Cardiac muscle cell (in vitro differentiated cells and primary cell): ENCODE data around the gene DSCAML1. TPM values are rescaled to one million over a fixed set of nuclear protein-coding genes. Genes with fewer than 3 reads are reported as not detected.

ENCODE experiments used
- DNase-seq, 2 donors: peaks; one replicate each; pipeline versions ENCODE4 v3.0.0 to v3.0.0-alpha.2; 2010 to 2017; ENCODE audit warnings: low read depth in 1 of 2, low spot score in 1 of 2
- H3K27ac ChIP-seq: fragments of 200-600 bp; sonication (generic); 2 replicates; pipeline ENCODE4 v1.5.1; 2016
- H3K27me3 ChIP-seq: fragments of 200-600 bp; sonication (generic); 2 replicates; pipeline ENCODE4 v1.6.0; 2016; ENCODE audit warnings: control low read depth
- H3K36me3 ChIP-seq: fragments of 200-600 bp; sonication (generic); 2 replicates; pipeline ENCODE4 v1.5.1; 2016; ENCODE audit warnings: control low read depth
- H3K4me1 ChIP-seq: fragments of 200-600 bp; sonication (generic); 2 replicates; pipeline ENCODE4 v1.8.1; 2017; ENCODE audit warnings: low read depth, mild to moderate bottlenecking, mixed run types
- H3K4me3 ChIP-seq: fragments of 200-600 bp; sonication (generic); 2 replicates; pipeline ENCODE4 v1.5.1; 2016; ENCODE audit warnings: mild to moderate bottlenecking
- H3K9me3 ChIP-seq: fragments of 200-600 bp; sonication (generic); 2 replicates; pipeline ENCODE4 v1.5.1; 2017; ENCODE audit warnings: low read depth, mild to moderate bottlenecking, control low read depth
- polyA plus RNA-seq: library from polyadenylated mRNA; unstranded; fragments of >200 nt; fragmentation: Nextera tagmentation; extraction: Ambion mirVana; gene quantifications from 2 replicates; pipeline ENCODE4 v1.2.1, GENCODE V29; 2016
- total RNA-seq: library from RNA; depleted of rRNA; stranded (reverse); fragments of >200 nt; gene quantifications from 2 replicates; pipeline ENCODE4 v1.2.3, GENCODE V29; 2016
- TF ChIP-seq, protein P1 (sequence below): IDR thresholded peaks from 2 replicates; pipeline ENCODE4 v1.5.1; 2012; ENCODE audit warnings: low read depth, mild to moderate bottlenecking, low read length

Gene DSCAML1
- total and polyA plus RNA-seq, 2 experiments from 2014 or later: 1.8 TPM; not detected in 1

DNA sequence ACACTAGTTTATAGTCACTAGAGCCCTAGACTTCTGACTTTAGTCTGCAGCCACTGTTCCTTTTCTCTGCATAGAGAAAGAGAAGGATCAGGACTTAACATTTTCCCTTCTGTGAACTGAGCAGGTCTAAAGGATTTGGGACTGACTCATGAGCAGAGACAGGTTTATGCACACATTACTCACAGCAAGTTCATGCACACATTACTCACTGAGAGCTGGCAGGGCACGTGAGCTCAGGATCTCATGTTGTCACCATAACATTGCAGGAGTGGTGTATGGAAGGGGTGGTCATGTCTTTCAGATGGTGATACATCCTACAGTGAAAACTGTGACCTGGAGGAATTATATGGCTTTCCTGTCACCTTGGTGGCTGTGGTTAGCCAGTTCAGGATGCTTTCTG, 413.0 kb downstream of the DSCAML1 start:
- TF ChIP-seq, protein P1, sequence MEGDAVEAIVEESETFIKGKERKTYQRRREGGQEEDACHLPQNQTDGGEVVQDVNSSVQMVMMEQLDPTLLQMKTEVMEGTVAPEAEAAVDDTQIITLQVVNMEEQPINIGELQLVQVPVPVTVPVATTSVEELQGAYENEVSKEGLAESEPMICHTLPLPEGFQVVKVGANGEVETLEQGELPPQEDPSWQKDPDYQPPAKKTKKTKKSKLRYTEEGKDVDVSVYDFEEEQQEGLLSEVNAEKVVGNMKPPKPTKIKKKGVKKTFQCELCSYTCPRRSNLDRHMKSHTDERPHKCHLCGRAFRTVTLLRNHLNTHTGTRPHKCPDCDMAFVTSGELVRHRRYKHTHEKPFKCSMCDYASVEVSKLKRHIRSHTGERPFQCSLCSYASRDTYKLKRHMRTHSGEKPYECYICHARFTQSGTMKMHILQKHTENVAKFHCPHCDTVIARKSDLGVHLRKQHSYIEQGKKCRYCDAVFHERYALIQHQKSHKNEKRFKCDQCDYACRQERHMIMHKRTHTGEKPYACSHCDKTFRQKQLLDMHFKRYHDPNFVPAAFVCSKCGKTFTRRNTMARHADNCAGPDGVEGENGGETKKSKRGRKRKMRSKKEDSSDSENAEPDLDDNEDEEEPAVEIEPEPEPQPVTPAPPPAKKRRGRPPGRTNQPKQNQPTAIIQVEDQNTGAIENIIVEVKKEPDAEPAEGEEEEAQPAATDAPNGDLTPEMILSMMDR: no peak
- no peaks in the 10 kb centered on the region for H3K9me3 ChIP-seq
- H3K27me3 ChIP-seq: no peaks in the 10 kb centered on the region
- no peaks in the 10 kb centered on the region for H3K4me1 ChIP-seq
- peak in 1 of 2 donors; percentile 44 for DNase-seq
- H3K27ac ChIP-seq: no peak overlapping the region
- H3K36me3 ChIP-seq: peaks cover 5% of the 10 kb centered on the region
- no peak overlapping the region for H3K4me3 ChIP-seq

DNA sequence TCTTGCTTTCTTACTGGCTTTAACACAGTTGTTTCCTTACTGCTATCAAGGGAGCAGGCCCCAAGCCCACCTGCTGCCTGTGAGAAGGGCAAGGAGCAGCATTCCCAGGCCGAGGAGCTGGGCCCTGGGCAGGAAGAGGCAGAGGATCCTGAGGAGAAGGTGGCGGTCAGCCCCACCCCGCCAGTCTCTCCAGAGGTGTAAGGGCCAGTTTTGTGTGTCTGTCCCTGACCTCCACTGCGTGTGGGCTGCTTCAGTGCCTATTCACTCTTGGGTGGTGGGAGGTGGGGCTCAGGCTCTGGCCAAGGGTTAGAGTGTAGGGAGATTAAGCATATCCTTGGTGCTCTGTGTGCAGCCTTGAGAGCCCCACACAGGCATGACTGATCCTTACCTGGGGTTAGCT, 414.3 kb downstream of the DSCAML1 start:
- no peak for DNase-seq
- TF ChIP-seq, protein P1: no peak
- Histone ChIP-seq H3K27ac (no peak overlapping the region), H3K9me3 (no peaks in the 10 kb centered on the region), H3K4me1 (no peaks in the 10 kb centered on the region), H3K36me3 (peaks cover 3% of the 10 kb centered on the region), H3K4me3 (no peak overlapping the region), H3K27me3 (no peaks in the 10 kb centered on the region)

DNA sequence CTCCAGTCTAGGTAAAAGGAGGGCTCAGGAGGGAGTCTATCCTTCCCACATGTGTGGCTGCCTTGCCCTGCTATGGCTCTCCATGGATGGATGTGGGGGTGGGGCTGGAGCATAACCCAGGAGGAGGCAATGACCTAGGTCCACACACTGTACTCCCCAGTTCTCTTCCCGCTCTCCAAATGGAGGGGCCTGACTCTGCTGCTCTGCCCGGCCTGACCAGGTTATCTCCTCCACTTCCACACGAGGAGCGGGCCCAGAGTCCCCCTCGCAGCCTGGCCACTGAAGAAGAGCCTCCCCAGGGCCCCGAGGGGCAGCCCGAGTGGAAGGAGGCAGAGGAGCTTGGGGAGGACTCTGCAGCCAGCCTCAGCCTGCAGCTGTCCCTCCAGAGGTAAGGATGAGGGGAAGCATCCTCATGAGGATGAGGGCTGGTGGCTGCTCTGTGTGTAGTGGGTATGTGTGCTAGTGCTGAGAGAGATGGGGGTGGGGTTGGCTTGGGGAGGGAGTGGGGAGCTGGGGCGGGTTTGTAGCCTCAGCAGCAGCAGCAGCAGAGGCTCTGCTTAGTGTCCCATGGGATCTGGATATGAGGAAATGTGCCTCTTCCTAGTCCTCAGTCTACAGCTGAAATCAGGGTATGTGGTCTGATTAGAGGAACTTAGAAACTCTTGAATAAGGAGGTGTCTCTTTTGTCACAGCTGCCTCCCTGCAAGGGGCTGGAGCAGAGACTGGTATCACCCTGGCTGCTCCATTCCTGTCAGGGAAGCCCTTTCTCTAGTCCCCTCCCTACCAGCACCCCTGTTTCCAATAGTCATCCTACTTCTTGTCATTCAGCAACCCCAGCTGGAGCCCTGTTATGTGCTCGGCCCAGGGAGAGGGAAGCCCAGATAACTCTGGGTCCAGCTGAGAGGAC, 415.3 kb downstream of the DSCAML1 start:
- Histone ChIP-seq H3K4me1 (no peaks in the 10 kb centered on the region), H3K36me3 (no peaks in the 10 kb centered on the region), H3K27ac (no peak overlapping the region), H3K27me3 (no peaks in the 10 kb centered on the region), H3K9me3 (no peaks in the 10 kb centered on the region), H3K4me3 (no peak overlapping the region)
- DNase-seq: no peak
- TF ChIP-seq, protein P1: no peak

DNA sequence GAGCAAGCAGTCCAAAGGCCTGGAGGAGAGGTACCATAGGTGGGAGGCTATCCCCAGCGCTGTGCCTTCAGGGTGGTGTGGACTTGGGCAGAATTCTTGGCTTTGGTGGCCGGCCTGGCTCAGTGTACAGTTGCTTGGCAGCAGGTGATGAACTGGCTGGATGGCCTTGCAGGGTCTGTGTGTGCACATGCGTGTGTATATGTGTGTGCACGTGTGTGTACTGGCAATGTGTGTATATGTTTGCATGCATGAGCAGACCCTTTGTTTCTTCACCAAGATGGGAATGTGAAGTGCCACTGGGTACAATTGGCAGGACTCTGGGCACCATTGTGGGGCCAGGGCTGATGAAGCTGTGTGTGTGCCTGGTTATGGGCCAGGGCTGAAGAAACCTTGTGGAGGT, 416.3 kb downstream of the DSCAML1 start:
- Histone ChIP-seq H3K9me3 (no peaks in the 10 kb centered on the region), H3K36me3 (no peaks in the 10 kb centered on the region), H3K4me3 (no peak overlapping the region), H3K27ac (no peak overlapping the region), H3K4me1 (no peaks in the 10 kb centered on the region), H3K27me3 (no peaks in the 10 kb centered on the region)
- no peak for DNase-seq
- TF ChIP-seq, protein P1: no peak

DNA sequence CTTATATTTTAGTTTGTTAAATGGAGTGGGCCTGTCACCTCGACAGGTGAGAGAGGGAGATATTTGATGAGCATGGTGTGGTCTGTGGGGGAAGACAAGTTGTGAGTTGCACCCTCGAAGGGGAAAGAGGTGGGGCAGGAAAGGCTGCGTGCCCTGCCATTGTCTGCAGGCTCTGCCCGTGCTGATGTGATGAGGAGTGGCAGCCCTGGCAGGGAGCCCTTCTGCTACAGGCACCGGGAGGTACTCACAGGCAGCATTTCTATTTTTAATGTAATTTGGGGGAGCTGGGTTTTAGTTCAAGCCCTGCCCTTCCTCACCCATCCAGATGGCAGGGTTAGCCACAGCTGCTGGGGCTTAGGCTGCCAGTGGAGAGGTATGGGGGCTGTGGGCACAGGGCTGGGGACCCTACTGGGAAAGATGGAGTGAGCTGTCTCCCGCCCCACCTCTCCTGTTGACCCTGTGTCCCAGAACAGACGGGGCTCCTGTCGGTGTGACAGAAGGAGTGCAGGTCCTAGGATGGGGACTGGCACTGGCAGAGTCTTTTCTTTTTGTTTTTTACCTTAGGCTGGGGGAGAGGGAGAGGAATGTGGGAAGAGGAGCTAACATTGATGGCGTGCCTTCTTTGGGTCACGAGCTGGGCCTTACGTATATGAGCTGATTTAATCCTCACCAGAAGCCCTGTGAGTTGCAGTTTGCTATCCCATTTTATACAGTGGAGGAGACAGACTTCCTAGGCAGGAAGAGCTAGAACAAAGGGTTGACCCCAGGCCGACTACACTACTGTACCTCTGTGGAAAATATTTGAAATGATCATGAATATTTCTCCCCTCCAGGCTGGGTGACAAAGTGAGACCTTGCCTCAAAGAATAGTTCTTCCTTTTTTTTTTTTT, 417.8 kb downstream of the DSCAML1 start:
- no peaks in the 10 kb centered on the region for H3K27me3 ChIP-seq
- H3K4me3 ChIP-seq: no peak overlapping the region
- H3K27ac ChIP-seq: no peak overlapping the region
- no peaks in the 10 kb centered on the region for H3K36me3 ChIP-seq
- TF ChIP-seq, protein P1: no peak
- no peaks in the 10 kb centered on the region for H3K9me3 ChIP-seq
- no peaks in the 10 kb centered on the region for H3K4me1 ChIP-seq
- DNase-seq: no peak

Other genes with a start within 250 kb of the DSCAML1 start
- 0.07 and 2.4 TPM in 2 replicates for gene FXYD2, start 27.5 kb upstream of the DSCAML1 start, total RNA-seq
- gene FXYD2, start 27.5 kb upstream of the DSCAML1 start, polyA plus RNA-seq: 2.3 and 4.4 TPM in 2 replicates
- gene FXYD6, start 79.4 kb upstream of the DSCAML1 start, total RNA-seq: 324 and 403 TPM in 2 replicates
- gene FXYD6, start 79.4 kb upstream of the DSCAML1 start, polyA plus RNA-seq: 310 and 541 TPM in 2 replicates
- gene TMPRSS13, start 132.2 kb upstream of the DSCAML1 start, total RNA-seq: 0.04 and 0.66 TPM in 2 replicates
- gene TMPRSS13, start 132.2 kb upstream of the DSCAML1 start, polyA plus RNA-seq: 0.40 TPM in 1 of 2 replicates, not detected in the other
- not detected in 2 replicates for gene IL10RA, start 189.2 kb upstream of the DSCAML1 start, total RNA-seq
- gene IL10RA, start 189.2 kb upstream of the DSCAML1 start, polyA plus RNA-seq: not detected in 2 replicates